ENCODE measurements around the gene COL23A1. TPM values are rescaled to one million over a fixed set of nuclear protein-coding genes. Genes with fewer than 3 reads are reported as not detected.

Gene COL23A1
- total and polyA plus RNA-seq, 2 experiments from 2014 or later, result 4.8 to 8.2 TPM

DNA sequence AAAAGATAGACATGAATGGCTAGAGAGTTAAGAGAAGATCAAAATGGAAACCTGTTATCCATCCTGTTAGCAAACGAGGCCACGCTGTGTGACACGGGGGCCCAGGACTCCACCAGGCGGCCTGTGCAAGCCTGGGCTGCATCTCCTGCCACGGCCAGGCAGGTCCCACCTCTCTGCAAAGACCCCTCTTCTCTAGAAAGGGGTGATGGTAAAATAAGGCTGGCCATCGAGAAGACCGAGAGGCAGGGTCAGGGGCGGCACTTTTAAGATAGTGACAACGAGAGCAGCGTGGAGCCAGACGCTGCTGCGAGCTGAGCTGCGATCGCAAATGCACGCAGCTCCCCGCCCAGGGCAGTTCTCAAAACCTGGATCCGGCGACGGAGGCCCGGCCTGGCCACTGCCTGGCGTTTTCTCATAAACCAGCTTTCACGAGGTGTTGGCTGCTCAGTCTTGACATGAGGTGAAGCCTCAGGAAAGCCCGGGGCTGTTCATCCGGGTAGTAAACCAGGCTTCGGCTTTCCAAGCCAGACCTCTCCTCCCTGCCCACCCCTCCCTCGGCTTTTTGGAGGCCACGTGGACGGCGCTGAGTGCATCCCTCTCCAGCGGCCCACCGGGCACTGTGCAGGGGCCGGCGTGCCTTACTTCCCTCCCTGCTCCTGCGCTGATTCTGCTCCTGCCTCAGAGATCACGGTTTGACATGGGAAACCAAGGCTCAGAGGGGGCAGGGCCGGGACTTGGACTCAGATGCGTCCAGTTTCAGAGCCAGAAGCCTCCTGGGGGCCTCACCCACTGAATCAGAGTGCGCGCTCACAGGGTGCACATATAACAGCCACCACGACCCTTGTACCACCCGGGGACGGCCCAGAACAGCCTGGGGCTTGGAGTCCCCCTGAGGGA lies 206.0 kb downstream of the COL23A1 start:
- Mint-ChIP-seq H3K9me3 (no peaks in the 10 kb centered on the region), H3K27me3 (ENCODE audit: insufficient read depth, low read depth, poor library complexity) (peaks cover 3% of the 10 kb centered on the region), H3K27ac (no peak overlapping the region), H3K4me1 (peaks cover 54% of the 10 kb centered on the region), H3K4me3 (no peak overlapping the region; the same call in 2 of the 3 replicates), H3K36me3 (ENCODE audit: low read depth) (no peaks in the 10 kb centered on the region; the same call in 2 of the 3 replicates)
- H3K36me3 ChIP-seq (ENCODE audit: insufficient read depth), result no peaks in the 10 kb centered on the region
- no peak overlapping the region for H2AFZ ChIP-seq
- no peaks in the 10 kb centered on the region for H3K79me2 ChIP-seq (replicated peaks; ENCODE audit: insufficient read depth)
- H3K9me2 ChIP-seq (ENCODE audit: insufficient read depth), result no peaks in the 10 kb centered on the region
- no peak overlapping the region for H3K27ac ChIP-seq (ENCODE audit: low read depth)
- DNase-seq (ENCODE audit: low spot score) (peak; percentile 47), ATAC-seq (peak; percentile 56)
- no peak overlapping the region for H3K4me3 ChIP-seq
- no peaks in the 10 kb centered on the region; the same call in 1 of the 2 replicates for H3K4me1 ChIP-seq (ENCODE audit: insufficient read depth)
- no peak overlapping the region for H3K4me2 ChIP-seq
- TF ChIP-seq STAT1 (IDR thresholded peaks at IDR 0.05; ENCODE audit: unreplicated experiment) (no peak), POLR2AphosphoS5 (IDR thresholded peaks at IDR 0.05; ENCODE audit: low read depth) (no peak), ZNF114 (CRISPR knock-in tag; IDR thresholded peaks at IDR 0.05) (no peak), CREB1 (CRISPR knock-in tag; IDR thresholded peaks at IDR 0.05; ENCODE audit: low read depth) (no peak), JUNB (IDR thresholded peaks at IDR 0.05; ENCODE audit: unreplicated experiment) (no peak), ZNF331 (CRISPR knock-in tag; IDR thresholded peaks at IDR 0.05; ENCODE audit: low read depth) (no peak), EZH2phosphoT487 (IDR thresholded peaks at IDR 0.05; ENCODE audit: unreplicated experiment) (no peak), EZH2 (IDR thresholded peaks at IDR 0.05; ENCODE audit: low read depth, unreplicated experiment) (no peak), NANOG (IDR thresholded peaks at IDR 0.05; ENCODE audit: borderline replicate concordance) (no peak)
- TF ChIP-seq, protein P1, sequence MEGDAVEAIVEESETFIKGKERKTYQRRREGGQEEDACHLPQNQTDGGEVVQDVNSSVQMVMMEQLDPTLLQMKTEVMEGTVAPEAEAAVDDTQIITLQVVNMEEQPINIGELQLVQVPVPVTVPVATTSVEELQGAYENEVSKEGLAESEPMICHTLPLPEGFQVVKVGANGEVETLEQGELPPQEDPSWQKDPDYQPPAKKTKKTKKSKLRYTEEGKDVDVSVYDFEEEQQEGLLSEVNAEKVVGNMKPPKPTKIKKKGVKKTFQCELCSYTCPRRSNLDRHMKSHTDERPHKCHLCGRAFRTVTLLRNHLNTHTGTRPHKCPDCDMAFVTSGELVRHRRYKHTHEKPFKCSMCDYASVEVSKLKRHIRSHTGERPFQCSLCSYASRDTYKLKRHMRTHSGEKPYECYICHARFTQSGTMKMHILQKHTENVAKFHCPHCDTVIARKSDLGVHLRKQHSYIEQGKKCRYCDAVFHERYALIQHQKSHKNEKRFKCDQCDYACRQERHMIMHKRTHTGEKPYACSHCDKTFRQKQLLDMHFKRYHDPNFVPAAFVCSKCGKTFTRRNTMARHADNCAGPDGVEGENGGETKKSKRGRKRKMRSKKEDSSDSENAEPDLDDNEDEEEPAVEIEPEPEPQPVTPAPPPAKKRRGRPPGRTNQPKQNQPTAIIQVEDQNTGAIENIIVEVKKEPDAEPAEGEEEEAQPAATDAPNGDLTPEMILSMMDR (conservative IDR thresholded peaks at IDR 0.05; ENCODE audit: low read depth in 2 of 2), result no peak
- TF ChIP-seq, protein P2, sequence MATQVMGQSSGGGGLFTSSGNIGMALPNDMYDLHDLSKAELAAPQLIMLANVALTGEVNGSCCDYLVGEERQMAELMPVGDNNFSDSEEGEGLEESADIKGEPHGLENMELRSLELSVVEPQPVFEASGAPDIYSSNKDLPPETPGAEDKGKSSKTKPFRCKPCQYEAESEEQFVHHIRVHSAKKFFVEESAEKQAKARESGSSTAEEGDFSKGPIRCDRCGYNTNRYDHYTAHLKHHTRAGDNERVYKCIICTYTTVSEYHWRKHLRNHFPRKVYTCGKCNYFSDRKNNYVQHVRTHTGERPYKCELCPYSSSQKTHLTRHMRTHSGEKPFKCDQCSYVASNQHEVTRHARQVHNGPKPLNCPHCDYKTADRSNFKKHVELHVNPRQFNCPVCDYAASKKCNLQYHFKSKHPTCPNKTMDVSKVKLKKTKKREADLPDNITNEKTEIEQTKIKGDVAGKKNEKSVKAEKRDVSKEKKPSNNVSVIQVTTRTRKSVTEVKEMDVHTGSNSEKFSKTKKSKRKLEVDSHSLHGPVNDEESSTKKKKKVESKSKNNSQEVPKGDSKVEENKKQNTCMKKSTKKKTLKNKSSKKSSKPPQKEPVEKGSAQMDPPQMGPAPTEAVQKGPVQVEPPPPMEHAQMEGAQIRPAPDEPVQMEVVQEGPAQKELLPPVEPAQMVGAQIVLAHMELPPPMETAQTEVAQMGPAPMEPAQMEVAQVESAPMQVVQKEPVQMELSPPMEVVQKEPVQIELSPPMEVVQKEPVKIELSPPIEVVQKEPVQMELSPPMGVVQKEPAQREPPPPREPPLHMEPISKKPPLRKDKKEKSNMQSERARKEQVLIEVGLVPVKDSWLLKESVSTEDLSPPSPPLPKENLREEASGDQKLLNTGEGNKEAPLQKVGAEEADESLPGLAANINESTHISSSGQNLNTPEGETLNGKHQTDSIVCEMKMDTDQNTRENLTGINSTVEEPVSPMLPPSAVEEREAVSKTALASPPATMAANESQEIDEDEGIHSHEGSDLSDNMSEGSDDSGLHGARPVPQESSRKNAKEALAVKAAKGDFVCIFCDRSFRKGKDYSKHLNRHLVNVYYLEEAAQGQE (IDR thresholded peaks at IDR 0.05; ENCODE audit: unreplicated experiment), result no peak
- TF ChIP-seq, protein P3, sequence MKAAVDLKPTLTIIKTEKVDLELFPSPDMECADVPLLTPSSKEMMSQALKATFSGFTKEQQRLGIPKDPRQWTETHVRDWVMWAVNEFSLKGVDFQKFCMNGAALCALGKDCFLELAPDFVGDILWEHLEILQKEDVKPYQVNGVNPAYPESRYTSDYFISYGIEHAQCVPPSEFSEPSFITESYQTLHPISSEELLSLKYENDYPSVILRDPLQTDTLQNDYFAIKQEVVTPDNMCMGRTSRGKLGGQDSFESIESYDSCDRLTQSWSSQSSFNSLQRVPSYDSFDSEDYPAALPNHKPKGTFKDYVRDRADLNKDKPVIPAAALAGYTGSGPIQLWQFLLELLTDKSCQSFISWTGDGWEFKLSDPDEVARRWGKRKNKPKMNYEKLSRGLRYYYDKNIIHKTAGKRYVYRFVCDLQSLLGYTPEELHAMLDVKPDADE (IDR thresholded peaks at IDR 0.05), result no peak
- TF ChIP-seq, protein P4, sequence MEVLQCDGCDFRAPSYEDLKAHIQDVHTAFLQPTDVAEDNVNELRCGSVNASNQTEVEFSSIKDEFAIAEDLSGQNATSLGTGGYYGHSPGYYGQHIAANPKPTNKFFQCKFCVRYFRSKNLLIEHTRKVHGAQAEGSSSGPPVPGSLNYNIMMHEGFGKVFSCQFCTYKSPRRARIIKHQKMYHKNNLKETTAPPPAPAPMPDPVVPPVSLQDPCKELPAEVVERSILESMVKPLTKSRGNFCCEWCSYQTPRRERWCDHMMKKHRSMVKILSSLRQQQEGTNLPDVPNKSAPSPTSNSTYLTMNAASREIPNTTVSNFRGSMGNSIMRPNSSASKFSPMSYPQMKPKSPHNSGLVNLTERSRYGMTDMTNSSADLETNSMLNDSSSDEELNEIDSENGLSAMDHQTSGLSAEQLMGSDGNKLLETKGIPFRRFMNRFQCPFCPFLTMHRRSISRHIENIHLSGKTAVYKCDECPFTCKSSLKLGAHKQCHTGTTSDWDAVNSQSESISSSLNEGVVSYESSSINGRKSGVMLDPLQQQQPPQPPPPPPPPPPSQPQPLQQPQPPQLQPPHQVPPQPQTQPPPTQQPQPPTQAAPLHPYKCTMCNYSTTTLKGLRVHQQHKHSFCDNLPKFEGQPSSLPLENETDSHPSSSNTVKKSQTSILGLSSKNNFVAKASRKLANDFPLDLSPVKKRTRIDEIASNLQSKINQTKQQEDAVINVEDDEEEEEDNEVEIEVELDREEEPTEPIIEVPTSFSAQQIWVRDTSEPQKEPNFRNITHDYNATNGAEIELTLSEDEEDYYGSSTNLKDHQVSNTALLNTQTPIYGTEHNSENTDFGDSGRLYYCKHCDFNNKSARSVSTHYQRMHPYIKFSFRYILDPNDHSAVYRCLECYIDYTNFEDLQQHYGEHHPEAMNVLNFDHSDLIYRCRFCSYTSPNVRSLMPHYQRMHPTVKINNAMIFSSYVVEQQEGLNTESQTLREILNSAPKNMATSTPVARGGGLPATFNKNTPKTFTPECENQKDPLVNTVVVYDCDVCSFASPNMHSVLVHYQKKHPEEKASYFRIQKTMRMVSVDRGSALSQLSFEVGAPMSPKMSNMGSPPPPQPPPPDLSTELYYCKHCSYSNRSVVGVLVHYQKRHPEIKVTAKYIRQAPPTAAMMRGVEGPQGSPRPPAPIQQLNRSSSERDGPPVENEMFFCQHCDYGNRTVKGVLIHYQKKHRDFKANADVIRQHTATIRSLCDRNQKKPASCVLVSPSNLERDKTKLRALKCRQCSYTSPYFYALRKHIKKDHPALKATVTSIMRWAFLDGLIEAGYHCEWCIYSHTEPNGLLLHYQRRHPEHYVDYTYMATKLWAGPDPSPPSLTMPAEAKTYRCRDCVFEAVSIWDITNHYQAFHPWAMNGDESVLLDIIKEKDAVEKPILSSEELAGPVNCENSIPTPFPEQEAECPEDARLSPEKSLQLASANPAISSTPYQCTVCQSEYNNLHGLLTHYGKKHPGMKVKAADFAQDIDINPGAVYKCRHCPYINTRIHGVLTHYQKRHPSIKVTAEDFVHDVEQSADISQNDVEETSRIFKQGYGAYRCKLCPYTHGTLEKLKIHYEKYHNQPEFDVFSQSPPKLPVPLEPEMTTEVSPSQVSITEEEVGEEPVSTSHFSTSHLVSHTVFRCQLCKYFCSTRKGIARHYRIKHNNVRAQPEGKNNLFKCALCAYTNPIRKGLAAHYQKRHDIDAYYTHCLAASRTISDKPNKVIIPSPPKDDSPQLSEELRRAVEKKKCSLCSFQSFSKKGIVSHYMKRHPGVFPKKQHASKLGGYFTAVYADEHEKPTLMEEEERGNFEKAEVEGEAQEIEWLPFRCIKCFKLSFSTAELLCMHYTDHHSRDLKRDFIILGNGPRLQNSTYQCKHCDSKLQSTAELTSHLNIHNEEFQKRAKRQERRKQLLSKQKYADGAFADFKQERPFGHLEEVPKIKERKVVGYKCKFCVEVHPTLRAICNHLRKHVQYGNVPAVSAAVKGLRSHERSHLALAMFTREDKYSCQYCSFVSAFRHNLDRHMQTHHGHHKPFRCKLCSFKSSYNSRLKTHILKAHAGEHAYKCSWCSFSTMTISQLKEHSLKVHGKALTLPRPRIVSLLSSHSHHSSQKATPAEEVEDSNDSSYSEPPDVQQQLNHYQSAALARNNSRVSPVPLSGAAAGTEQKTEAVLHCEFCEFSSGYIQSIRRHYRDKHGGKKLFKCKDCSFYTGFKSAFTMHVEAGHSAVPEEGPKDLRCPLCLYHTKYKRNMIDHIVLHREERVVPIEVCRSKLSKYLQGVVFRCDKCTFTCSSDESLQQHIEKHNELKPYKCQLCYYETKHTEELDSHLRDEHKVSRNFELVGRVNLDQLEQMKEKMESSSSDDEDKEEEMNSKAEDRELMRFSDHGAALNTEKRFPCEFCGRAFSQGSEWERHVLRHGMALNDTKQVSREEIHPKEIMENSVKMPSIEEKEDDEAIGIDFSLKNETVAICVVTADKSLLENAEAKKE (CRISPR knock-in tag; IDR thresholded peaks at IDR 0.05), result no peak
- no peaks in the 10 kb centered on the region for H3K27me3 ChIP-seq (ENCODE audit: insufficient read depth)
- no peaks in the 10 kb centered on the region for H4K20me1 ChIP-seq (replicated peaks; ENCODE audit: insufficient read depth)
- H3F3A ChIP-seq (replicated peaks; ENCODE audit: low read depth), result no peaks in the 10 kb centered on the region

Data from GM23338 (cell line).